ENCODE measurements around the gene AP1G1.

Gene AP1G1

DNA sequence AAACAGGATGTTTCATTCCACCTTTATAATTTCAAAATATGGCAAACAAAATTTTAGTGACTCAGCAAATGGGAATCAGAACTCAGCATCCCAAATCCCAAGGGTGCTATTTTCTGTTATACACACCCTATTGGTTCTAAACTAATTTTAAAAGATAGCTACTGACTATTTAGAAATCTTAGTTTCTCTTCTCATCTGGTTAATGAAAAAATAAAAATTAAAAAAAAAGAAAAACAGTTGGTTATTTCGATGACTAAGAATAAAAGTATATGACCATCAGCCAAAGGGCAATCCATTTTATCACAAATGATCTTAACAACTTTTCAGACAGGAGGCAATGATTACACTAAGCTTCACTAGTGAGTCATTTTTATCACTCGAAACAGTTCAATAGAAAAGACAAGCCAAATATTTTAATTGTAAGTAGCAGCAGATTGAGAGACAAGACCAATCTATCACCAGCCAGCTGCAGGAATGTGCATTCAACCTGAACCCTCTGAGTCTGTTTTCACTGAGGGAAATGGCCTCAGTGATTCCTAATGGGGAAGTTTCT, 99.3 kb downstream of the AP1G1 start:
- no peak overlapping the region for H3K4me3 ChIP-seq (replicated peaks; ENCODE audit: low read depth, low read length)
- no peak for DNase-seq (ENCODE audit: extremely low read depth, low read depth)
- no peak for TF ChIP-seq CTCF (IDR thresholded peaks at IDR 0.05; ENCODE audit: low read depth, low read length, missing control alignments)

DNA sequence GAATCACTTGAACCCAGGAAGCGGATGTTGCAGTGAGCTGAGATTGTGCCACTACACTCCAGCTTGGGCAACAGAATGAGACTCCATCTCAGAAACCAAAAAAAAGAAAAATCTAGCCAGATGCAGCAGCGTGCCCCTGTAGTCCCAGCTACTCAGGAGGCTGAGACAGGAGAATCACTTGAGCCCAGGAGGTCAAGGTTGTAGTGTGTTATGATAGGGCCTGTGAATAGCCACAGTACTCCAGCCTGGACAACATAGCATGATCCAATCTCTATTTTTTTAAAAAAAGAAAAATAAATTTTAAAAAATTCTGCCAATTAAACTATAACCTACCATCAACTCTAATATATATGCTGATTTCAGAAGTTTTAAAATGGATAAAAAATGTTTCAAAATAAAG, 99.9 kb downstream of the AP1G1 start:
- no peak for DNase-seq (ENCODE audit: extremely low read depth, low read depth)
- no peak overlapping the region for H3K4me3 ChIP-seq (replicated peaks; ENCODE audit: low read depth, low read length)
- TF ChIP-seq CTCF (IDR thresholded peaks at IDR 0.05; ENCODE audit: low read depth, low read length, missing control alignments): no peak

DNA sequence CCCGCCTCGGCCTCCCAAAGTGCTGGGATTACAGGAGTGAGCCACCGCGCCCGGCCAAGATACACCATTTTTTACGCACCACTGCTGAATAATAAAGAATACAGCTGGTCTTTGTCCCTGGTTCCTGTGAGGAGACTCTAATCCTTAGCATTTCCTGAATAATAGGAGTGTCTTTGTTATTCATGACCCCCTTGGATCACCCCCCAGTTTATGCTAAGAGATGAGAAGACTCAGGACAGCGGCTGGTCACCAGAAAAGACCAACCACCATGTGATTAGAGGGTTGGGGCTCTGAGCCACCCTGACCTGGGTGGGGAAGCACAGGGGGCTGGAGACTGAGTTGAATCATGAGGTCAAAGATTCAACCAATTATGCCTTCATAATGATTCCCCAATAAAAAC, 101.4 kb downstream of the AP1G1 start:
- H3K4me3 ChIP-seq (replicated peaks; ENCODE audit: low read depth, low read length): no peak overlapping the region
- TF ChIP-seq CTCF (IDR thresholded peaks at IDR 0.05; ENCODE audit: low read depth, low read length, missing control alignments): no peak
- DNase-seq (ENCODE audit: extremely low read depth, low read depth): no peak

- H3K4me3 ChIP-seq (replicated peaks; ENCODE audit: low read depth, low read length): no peak overlapping the region
- TF ChIP-seq CTCF (IDR thresholded peaks at IDR 0.05; ENCODE audit: low read depth, low read length, missing control alignments): no peak
- no peak for DNase-seq (ENCODE audit: extremely low read depth, low read depth)
Observed at GRCh38 chr16:71706046-71706445, 102.6 kb downstream of the AP1G1 start.

- no peak for TF ChIP-seq CTCF (IDR thresholded peaks at IDR 0.05; ENCODE audit: low read depth, low read length, missing control alignments)
- no peak for DNase-seq (ENCODE audit: extremely low read depth, low read depth)
- H3K4me3 ChIP-seq (replicated peaks; ENCODE audit: low read depth, low read length): no peak overlapping the region
Observed at GRCh38 chr16:71703333-71703732, 105.3 kb downstream of the AP1G1 start.

DNA sequence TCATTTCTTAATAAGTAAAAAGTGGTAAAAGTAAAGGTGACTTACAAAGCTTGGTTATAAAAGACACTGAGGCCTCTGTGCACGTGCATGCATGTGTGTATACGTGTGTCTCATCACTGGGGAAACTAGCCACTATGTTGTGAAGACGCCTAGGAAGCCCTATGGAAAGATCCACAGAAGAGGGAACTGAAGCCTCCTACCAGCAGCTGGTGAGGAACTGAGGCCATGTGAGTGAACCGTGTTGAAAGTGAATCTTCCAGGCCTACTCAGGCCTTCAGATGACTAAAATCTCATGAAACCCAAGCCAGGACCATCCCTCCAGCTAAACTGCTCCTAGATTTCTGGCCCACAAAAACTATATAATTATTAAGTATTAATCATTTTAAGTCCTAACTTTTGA, 107.8 kb downstream of the AP1G1 start:
- DNase-seq (ENCODE audit: extremely low read depth, low read depth): no peak
- H3K4me3 ChIP-seq (replicated peaks; ENCODE audit: low read depth, low read length): no peak overlapping the region
- no peak for TF ChIP-seq CTCF (IDR thresholded peaks at IDR 0.05; ENCODE audit: low read depth, low read length, missing control alignments)

DNA sequence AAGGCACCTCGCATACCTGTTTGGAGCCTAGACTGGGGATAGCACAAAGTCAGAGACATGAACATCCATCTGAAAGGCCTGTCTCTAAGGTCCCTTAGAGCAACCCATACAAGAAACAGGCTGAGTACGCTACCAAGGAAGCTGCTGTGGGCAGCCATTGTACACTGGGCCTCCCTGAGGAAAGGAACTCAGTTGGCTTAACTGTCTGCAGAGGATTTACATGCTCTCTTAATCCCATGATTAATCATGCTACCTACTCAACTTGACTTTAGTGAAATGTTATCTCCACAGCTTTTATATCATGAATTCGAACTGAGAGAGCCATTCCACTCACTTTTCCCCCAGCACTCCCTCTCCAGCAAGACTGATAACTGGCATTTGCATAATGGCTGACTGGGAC, 110.1 kb downstream of the AP1G1 start:
- DNase-seq (ENCODE audit: extremely low read depth, low read depth): no peak
- H3K4me3 ChIP-seq (replicated peaks; ENCODE audit: low read depth, low read length): no peak overlapping the region
- TF ChIP-seq CTCF (IDR thresholded peaks at IDR 0.05; ENCODE audit: low read depth, low read length, missing control alignments): no peak

All from HFF-Myc (cell line).